HG03439 (cell line): Measurements from ENCODE around the gene APOL5.
A peak's percentile ranks its signal among the peaks of the same experiment; 100 is the strongest.

Experiments used
- ATAC-seq: cut with Tn5 transposase; IDR thresholded peaks from one replicate; pipeline ENCODE4 v1.9.1; 2021; ENCODE audit warnings: mild to moderate bottlenecking, moderate library complexity; ENCODE audit not compliant: unreplicated experiment

Gene APOL5

DNA sequence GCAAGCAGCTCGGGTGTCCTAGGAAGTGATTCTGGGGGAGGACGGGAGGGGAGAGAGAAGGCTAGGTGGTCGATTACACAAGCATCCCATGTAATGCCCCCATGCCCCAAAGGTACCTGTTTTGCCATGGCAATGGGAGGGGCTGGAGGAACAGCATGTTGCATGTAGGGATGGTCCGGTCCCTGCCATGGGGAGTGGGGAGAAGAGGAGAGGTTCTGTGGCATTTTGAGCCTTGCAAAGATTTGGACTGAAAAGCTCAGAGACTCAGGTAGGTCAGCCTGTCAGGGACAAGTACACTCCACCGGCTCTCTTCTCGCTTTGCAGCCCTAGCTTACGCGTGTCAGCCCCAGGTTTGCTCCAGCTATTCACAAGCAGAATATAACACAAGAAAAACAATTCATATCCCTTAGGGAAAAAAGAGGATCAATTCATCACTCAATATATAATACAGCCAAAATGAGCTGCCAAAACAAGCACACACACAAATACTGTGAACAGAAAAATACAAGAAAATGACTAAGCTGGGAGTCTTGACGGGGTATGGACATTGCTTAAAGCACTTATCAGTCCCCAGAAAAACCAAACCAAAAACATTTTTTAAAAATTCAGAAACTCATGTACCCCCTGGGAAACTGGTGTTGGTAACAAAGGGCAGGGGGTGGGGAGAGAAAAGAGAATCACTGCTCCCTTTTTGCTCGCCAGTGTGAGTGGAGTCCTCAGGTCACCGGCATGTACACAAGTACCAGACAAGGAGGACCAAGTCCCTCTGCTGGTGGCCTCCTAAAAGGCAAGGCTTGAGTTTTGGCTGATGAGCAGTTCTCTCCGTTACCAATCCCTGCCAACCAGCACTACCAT, 21.6 kb downstream of the APOL5 start:
- no peak for ATAC-seq

GRCh38 chr22:35739931-35740380, 22.3 kb downstream of the APOL5 start:
- no peak for ATAC-seq

- ATAC-seq: no peak
Observed at GRCh38 chr22:35740616-35741015, 22.9 kb downstream of the APOL5 start.

- ATAC-seq: no peak
Observed at GRCh38 chr22:35742342-35743100, 24.8 kb downstream of the APOL5 start.

- no peak for ATAC-seq
Observed at GRCh38 chr22:35743326-35743860, 25.7 kb downstream of the APOL5 start.

DNA sequence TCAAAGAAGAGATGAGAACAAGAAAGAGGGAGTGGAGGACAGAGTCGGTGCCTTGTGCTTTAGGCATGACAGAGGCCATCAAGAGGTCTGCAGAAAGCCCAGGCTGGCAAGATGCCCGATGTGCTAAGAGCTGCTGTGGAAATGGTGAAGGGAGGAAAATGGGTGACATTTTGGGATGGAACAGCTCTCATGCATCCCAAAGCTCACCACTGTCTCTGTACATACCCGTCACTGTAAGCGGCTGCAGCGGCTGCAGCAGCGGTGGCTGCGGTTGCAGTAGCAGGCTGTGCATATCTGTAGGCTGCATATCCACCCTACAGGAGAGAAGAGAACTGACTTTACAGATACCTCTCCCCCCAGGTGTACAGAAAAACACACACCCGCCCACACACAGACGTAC, 28.6 kb downstream of the APOL5 start:
- no peak for ATAC-seq

DNA sequence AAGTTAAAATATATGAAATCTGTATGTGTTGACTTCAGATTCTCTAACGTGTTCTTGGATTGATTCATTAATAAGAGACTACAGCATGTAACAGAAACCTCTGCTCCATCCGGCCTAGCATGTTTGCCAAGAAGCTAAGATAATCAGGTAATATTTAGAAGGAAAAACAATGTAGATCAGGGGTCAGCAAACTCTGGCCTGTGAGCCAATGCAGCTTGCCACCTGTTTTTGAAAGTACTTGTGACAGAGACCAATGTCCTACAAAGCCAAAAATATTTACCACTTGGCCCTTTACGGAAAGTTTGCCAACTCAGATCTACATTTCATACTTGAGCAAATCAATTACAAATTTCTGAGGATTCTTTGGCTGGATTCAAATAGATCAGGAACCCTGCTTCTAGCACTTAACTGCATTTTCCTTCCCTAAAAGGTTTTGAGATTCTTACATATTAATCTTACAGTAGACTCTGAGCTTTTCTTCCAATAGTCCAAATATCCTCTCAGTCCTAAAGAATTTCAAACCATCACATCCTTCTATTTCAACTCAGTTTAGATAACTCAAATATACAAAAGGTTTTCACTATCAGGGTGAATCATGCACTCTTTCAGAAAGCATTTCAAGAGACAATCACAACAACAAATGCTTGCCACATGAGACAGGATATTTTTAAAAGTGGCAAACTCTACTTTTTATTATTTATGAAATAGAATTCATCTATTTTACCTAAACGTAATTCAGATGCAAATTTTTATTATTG, 29.5 kb downstream of the APOL5 start:
- ATAC-seq: no peak

DNA sequence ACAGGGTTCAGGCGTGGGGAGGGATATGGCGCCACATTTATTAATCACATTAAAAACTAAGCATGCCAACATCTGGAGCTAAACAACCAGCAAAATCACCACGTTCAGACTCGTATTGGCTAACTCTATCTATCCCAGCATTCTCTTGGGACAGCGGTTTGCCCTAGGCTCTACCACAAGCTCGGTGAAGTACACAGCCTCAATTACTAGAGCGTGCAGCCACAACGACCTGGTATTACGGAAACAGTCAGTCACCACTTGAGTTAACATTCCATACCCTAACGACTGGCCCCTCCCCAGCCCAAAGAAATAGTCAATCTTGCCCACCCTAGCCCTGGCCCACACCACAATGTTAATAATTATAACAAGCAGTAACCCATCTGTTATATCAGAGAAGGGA, 32.1 kb downstream of the APOL5 start:
- peak; percentile 69 for ATAC-seq

- no peak for ATAC-seq
Observed at GRCh38 chr22:35752006-35752862, 34.6 kb downstream of the APOL5 start.

DNA sequence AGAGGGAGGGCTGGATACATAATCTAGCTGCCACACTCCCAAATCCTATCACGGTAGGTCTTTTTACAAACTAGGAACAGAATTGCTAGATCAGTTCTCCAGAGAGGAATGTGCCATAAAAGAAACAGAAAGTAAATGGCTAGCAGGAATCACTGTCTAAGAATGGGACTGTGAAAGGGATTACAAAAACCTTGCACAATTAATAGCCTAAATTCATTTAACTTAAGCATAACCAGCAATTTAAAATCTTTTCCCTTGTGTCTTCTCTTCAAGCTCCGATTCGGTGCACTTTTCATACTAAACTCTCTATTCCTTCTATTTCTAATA, 35.2 kb downstream of the APOL5 start:
- ATAC-seq: no peak

DNA sequence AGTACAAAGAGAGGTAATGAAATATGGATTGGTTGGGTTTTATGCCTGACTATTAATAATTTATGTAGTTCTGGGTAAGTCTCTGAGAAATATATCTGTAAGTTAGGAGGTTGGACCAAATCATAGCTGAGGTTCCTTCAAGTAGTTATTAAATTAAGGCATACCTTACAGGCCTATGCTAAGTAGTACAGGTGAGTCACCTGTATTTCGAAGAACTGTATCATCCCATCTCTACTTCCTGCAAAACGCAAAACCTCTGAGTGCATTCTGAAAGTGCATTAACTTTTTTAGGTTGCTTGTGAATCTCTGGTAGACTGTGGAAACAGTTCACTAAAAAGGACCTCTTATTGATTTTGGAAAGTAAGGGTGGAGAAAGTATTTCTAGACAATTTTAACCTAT, 37.1 kb downstream of the APOL5 start:
- ATAC-seq: no peak

- no peak for ATAC-seq
Observed at GRCh38 chr22:35756722-35757121, 39.0 kb downstream of the APOL5 start.

DNA sequence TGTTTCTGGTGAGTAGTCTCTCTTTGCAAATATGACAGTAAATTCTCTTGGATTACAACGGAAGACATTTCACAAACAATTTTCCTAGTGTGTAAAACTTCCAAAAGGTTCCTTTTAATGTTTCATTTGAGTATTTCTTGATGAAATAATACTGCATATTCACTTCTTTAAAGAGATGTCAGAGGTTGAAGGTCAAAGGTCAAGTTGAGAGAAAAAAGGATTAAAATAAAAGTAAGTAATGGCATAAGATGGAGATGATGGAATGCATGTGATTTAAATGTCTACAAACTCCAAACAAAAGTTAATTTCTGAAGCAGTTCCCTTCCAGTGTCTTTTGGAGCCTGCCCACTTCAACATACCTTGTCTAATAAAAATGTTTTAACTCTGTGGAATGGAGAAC, 40.7 kb downstream of the APOL5 start:
- ATAC-seq: no peak

GRCh38 chr22:35761037-35761436, 43.4 kb downstream of the APOL5 start:
- no peak for ATAC-seq

- no peak for ATAC-seq
Observed at GRCh38 chr22:35766654-35767580, 49.2 kb downstream of the APOL5 start.

GRCh38 chr22:35769974-35770373, 52.3 kb downstream of the APOL5 start:
- no peak for ATAC-seq

- ATAC-seq: no peak
Observed at GRCh38 chr22:35775339-35775738, 57.7 kb downstream of the APOL5 start.

DNA sequence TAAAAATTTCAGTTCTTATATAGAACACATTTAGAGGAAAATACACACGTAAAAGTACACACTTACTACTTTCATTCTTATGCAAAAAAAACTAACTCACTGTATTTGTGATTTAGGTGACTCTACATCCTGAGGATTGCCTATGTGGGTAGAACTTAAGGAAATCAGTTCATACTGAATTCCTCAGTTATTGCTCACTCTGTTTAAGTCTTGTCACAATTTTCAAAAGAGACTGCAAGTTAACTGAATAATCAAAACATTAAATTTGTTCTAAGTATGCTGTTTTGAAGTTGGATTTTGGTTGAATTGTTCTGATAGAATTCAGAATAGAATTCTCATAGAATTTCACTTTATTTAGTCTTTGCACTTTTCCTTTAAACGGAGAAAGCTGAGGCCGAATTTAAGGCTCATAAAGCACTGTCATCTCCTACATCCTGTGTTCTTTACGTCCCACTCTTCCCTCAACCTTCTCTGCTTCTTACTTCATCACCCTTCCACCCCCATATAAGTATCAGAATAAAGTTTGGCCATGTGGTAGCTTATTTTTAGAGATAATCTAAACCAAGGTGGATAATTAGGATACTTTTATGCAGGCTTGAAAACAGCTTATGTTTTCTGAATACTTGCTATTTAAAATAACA, 59.8 kb downstream of the APOL5 start:
- ATAC-seq: no peak
